Loucy (cell line): Measurements from ENCODE around the gene FBXL14.
"Not testable (repeated sequence)": the region's sequence is repeated elsewhere in the genome, so short reads cannot be mapped to it uniquely, and the experiment has no call there.

Experiments used
- H2AFZ ChIP-seq: fragments of 200-600 bp; sonication (generic); 2 replicates; pipeline ENCODE4 v1.6.0; 2016; ENCODE audit warnings: antibody characterized with exemption, mild to moderate bottlenecking, low read length, moderate library complexity
- H3F3A ChIP-seq: fragments of 200-600 bp; 2 replicates; pipeline ENCODE4 v1.6.0; 2016; ENCODE audit warnings: antibody characterized with exemption, low read depth, mild to moderate bottlenecking
- H3K27me3 ChIP-seq: fragments of 200-600 bp; sonication (generic); 2 replicates; pipeline ENCODE4 v1.6.1; 2014; ENCODE audit warnings: low read length, mild to moderate bottlenecking; ENCODE audit not compliant: insufficient read depth, poor library complexity, severe bottlenecking
- H3K36me3 ChIP-seq: fragments of 200-600 bp; sonication (generic); 2 replicates; pipeline ENCODE4 v1.6.1; 2016; ENCODE audit warnings: low read length; ENCODE audit not compliant: insufficient read depth
- H3K4me1 ChIP-seq: fragments of 200-600 bp; sonication (generic); 2 replicates; pipeline ENCODE4 v1.5.1; 2014; ENCODE audit warnings: low read length, mild to moderate bottlenecking; ENCODE audit not compliant: insufficient read depth, poor library complexity, severe bottlenecking
- H3K4me2 ChIP-seq: fragments of 200-600 bp; sonication (generic); 2 replicates; pipeline ENCODE4 v1.6.0; 2014; ENCODE audit warnings: antibody characterized with exemption, low read length, low read depth, mild to moderate bottlenecking; ENCODE audit not compliant: poor library complexity, severe bottlenecking
- H3K4me3 ChIP-seq: fragments of 200-600 bp; sonication (generic); 2 replicates; pipeline ENCODE4 v1.5.1; 2014; ENCODE audit warnings: low read length, mild to moderate bottlenecking, mixed read lengths; ENCODE audit not compliant: poor library complexity, severe bottlenecking
- H3K79me2 ChIP-seq: fragments of 200-600 bp; sonication (generic); 2 replicates; pipeline ENCODE4 v1.6.1; 2014; ENCODE audit warnings: low read length; ENCODE audit not compliant: insufficient read depth
- H3K9ac ChIP-seq: fragments of 200-600 bp; sonication (generic); 2 replicates; pipeline ENCODE4 v1.6.0; 2014; ENCODE audit warnings: mild to moderate bottlenecking, low read depth, low read length, moderate library complexity; ENCODE audit not compliant: poor library complexity, severe bottlenecking
- H3K9me2 ChIP-seq: fragments of 200-600 bp; sonication (generic); replicated peaks from 2 replicates; pipeline ENCODE4 v1.6.1; 2016; ENCODE audit warnings: low read depth, low read length, mixed read lengths
- H3K9me3 ChIP-seq: fragments of 200-600 bp; sonication (generic); 2 replicates; pipeline ENCODE4 v1.6.1; 2014; ENCODE audit warnings: mild to moderate bottlenecking, antibody characterized with exemption, low read length, low read depth; ENCODE audit not compliant: insufficient read depth
- H4K20me1 ChIP-seq: fragments of 200-600 bp; sonication (generic); 2 replicates; pipeline ENCODE4 v1.6.0; 2014; ENCODE audit warnings: antibody characterized with exemption, low read length, mild to moderate bottlenecking; ENCODE audit not compliant: insufficient read depth, poor library complexity, severe bottlenecking
- EZH2phosphoT487 ChIP-seq: fragments of 200-600 bp; IDR thresholded peaks from 2 replicates; pipeline ENCODE4 v1.6.1; 2018; ENCODE audit warnings: antibody characterized with exemption, mild to moderate bottlenecking, moderate library complexity, borderline replicate concordance
- TF ChIP-seq, protein P1 (sequence below): fragments of 200-600 bp; sonication (generic); conservative IDR thresholded peaks from 2 replicates; pipeline ENCODE4 v1.5.1; 2014; ENCODE audit warnings: mild to moderate bottlenecking, antibody characterized with exemption, low read length

Gene FBXL14

DNA sequence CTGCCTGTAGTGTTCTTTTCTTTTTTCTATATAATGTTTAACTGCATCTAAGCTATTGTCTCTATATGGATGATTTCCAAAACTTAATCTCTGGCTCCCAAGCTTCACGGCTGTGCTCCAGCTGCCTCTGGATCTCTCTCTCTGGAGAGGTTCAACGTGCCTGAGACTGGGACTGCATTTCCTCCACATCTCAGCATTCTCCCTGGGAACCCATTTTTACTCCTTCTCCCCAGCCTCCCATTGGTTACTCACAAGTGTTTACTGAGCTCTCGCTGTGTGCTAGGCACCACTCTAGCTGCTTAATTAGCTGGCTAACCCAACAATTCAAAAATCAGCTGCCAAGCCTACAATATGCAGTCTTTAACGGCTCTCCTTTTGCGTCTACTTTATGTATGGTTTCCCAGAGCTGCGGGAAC lies 34.7 kb downstream of the FBXL14 start:
- Histone ChIP-seq H3K9ac (no peak overlapping the region), H3K4me1 (no peaks in the 10 kb centered on the region), H3K79me2 (no peaks in the 10 kb centered on the region), H3K36me3 (no peaks in the 10 kb centered on the region), H3K9me2 (no peaks in the 10 kb centered on the region), H3K9me3 (no peaks in the 10 kb centered on the region), H3K4me3 (no peak overlapping the region), H3K4me2 (no peak overlapping the region), H3K27me3 (no peaks in the 10 kb centered on the region), H3F3A (no peaks in the 10 kb centered on the region), H4K20me1 (no peaks in the 10 kb centered on the region), H2AFZ (no peak overlapping the region)
- no peak for TF ChIP-seq EZH2phosphoT487
- TF ChIP-seq, protein P1, sequence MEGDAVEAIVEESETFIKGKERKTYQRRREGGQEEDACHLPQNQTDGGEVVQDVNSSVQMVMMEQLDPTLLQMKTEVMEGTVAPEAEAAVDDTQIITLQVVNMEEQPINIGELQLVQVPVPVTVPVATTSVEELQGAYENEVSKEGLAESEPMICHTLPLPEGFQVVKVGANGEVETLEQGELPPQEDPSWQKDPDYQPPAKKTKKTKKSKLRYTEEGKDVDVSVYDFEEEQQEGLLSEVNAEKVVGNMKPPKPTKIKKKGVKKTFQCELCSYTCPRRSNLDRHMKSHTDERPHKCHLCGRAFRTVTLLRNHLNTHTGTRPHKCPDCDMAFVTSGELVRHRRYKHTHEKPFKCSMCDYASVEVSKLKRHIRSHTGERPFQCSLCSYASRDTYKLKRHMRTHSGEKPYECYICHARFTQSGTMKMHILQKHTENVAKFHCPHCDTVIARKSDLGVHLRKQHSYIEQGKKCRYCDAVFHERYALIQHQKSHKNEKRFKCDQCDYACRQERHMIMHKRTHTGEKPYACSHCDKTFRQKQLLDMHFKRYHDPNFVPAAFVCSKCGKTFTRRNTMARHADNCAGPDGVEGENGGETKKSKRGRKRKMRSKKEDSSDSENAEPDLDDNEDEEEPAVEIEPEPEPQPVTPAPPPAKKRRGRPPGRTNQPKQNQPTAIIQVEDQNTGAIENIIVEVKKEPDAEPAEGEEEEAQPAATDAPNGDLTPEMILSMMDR = no peak

DNA sequence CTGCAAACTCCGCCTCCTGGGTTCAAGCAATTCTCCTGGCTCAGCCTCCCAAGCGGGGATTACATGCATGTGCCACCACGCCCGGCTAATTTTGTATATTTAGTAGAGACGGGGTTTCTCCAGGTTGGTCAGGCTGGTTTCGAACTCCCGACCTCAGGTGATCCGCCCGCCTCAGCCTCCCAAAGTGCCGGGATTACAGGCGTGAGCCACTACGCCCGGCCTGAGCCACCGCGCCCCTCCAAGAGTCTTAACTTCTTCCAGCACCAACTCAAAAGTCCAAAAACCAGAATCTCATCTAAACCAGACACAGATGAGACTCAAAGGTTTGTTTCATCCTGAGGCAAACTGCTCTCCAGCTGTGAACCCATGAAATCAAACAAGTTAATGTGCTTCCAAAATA lies 36.3 kb downstream of the FBXL14 start:
- H3K9ac ChIP-seq, H3F3A ChIP-seq, H3K79me2 ChIP-seq, H4K20me1 ChIP-seq, H3K4me1 ChIP-seq, H3K4me2 ChIP-seq, H2AFZ ChIP-seq, H3K9me3 ChIP-seq, H3K27me3 ChIP-seq, H3K4me3 ChIP-seq, H3K9me2 ChIP-seq, H3K36me3 ChIP-seq: not testable (repeated sequence)

DNA sequence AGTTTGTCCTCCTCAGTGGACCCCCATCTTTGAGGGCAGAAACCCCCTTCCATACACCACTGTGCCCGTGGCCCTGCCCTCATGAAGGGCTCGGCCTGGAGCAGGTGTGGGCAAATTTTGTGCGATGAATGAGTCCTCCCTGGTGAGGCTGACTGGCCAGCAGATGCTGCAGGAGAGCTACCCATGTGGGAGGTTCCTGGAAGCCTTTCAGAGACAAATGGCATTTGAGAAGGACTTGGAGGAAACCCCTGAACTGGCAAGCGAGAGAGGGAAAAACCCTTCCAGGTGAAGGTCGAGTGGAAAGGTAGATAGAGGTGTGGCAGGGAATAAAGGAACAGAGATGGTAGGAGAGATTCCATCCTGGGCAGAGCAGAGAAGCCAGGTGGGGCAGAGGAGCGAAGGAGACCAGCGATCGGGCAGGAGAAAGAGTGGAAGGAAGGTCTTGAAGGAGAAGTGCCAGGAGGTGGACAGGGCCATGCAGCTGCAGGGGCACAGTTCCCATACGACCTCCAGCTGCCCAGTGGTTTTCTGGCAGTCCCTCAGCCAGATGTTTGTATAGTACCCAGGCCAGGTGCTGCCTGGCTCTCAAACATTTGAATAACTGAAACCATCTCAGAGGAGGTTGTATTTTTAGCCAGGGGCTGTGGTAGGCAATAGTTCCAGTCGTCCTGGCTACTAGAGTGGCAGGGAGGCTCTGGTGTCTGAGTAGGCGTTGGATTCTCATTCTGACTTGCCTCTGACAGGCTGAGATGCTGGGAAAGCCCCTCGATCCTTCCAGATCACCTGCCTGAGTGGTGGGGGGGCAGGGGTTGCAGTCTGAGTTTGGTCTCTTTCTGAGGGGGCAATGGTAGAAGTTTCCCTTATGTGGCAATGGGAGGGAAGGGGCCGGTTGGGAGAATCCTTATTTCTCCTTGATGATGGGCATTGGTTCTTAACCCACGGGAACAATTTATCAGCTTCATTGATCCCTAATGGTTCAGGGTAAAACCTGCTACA lies 40.1 kb downstream of the FBXL14 start:
- Histone ChIP-seq H4K20me1 (no peaks in the 10 kb centered on the region), H3K9me3 (no peaks in the 10 kb centered on the region), H3K9ac (no peak overlapping the region), H3K4me3 (no peak overlapping the region), H3K79me2 (no peaks in the 10 kb centered on the region), H3K4me2 (no peak overlapping the region), H3K27me3 (peaks cover 3% of the 10 kb centered on the region), H3F3A (no peaks in the 10 kb centered on the region), H3K4me1 (no peaks in the 10 kb centered on the region), H3K9me2 (no peaks in the 10 kb centered on the region), H2AFZ (no peak overlapping the region), H3K36me3 (no peaks in the 10 kb centered on the region)
- TF ChIP-seq, protein P1 = no peak
- no peak for TF ChIP-seq EZH2phosphoT487
